IMR-90 (cell line): Measurements from ENCODE around the gene IQGAP2. TPM values are rescaled to one million over a fixed set of nuclear protein-coding genes. Genes with fewer than 3 reads are reported as not detected.

ENCODE experiments used
- ATAC-seq: fragments of 200-7000 bp; cut with Tn5 transposase; 2 replicates; pipeline ENCODE4 v1.9.1; 2020; ENCODE audit warnings: low read depth, mild to moderate bottlenecking, moderate library complexity
- BruUV-seq: library from RNA; stranded (reverse); fragments of 400-500 nt; replicated peaks from 2 replicates; lab custom pipeline; 2021; lab: Mats Ljungman, UMichigan
- CTCF ChIA-PET: fragments of 300-600 bp; formaldehyde crosslinking; extraction: SDS; loops from one replicate; lab custom pipeline; 2021; ENCODE audit warnings: antibody characterized with exemption; lab: Yijun Ruan, JAX
- POLR2A ChIA-PET: fragments of 300-600 bp; sonication (Branson Sonifier 250); formaldehyde crosslinking; loops from one replicate; lab custom pipeline; 2022; ENCODE audit warnings: antibody characterized with exemption; ENCODE audit not compliant: unreplicated experiment; lab: Charles Lee
- DNase-seq: peaks from one replicate; pipeline ENCODE4 v3.0.0; 2013
- H2AFZ ChIP-seq: replicated peaks from 2 replicates; pipeline ENCODE3; 2013; ENCODE audit warnings: low read length, mild to moderate bottlenecking; ENCODE audit not compliant: poor library complexity
- H2AK5ac ChIP-seq: 2 replicates; pipeline ENCODE4 v1.6.1; 2013; ENCODE audit warnings: low read depth, low read length, inconsistent platforms
- H2AK9ac ChIP-seq: replicated peaks from 2 replicates; pipeline ENCODE3; 2013; ENCODE audit warnings: mild to moderate bottlenecking, low read depth, low read length, moderate library complexity; ENCODE audit not compliant: poor library complexity
- H2BK120ac ChIP-seq: 2 replicates; pipeline ENCODE4 v1.6.1; 2013; ENCODE audit warnings: low read depth, low read length, inconsistent platforms
- H2BK15ac ChIP-seq: 3 replicates; pipeline ENCODE4 v1.6.1; 2013; ENCODE audit warnings: low read depth, low read length, inconsistent platforms
- H2BK20ac ChIP-seq: 2 replicates; pipeline ENCODE4 v1.6.1; 2013; ENCODE audit warnings: low read depth, mild to moderate bottlenecking, inconsistent platforms, low read length, moderate library complexity
- H2BK5ac ChIP-seq: 2 replicates; pipeline ENCODE4 v1.6.1; 2013; ENCODE audit warnings: mild to moderate bottlenecking, low read depth, low read length, inconsistent platforms; ENCODE audit not compliant: poor library complexity, severe bottlenecking
- H3K14ac ChIP-seq: replicated peaks from 2 replicates; pipeline ENCODE4 v1.6.1; 2013; ENCODE audit warnings: low read depth, low read length, inconsistent platforms
- H3K18ac ChIP-seq: 2 replicates; pipeline ENCODE4 v1.6.1; 2013; ENCODE audit warnings: low read depth, low read length, control low read depth
- H3K23ac ChIP-seq: 2 replicates; pipeline ENCODE4 v1.6.1; 2013; ENCODE audit warnings: low read depth, low read length, inconsistent platforms
- H3K27ac ChIP-seq: 2 replicates; pipeline ENCODE4 v1.5.1; 2013; ENCODE audit warnings: mild to moderate bottlenecking, control low read depth, low read length; ENCODE audit not compliant: insufficient read depth
- H3K27me3 ChIP-seq: 2 replicates; pipeline ENCODE4 v1.6.1; 2013; ENCODE audit warnings: low read length; ENCODE audit not compliant: control insufficient read depth, insufficient read depth
- H3K36me3 ChIP-seq: 2 replicates; pipeline ENCODE4 v1.6.1; 2013; ENCODE audit warnings: low read length, mixed read lengths; ENCODE audit not compliant: control insufficient read depth, insufficient read depth
- H3K4ac ChIP-seq: 2 replicates; pipeline ENCODE4 v1.6.1; 2013; ENCODE audit warnings: low read depth, low read length, inconsistent platforms
- H3K4me1 ChIP-seq: 2 replicates; pipeline ENCODE4 v1.6.1; 2013; ENCODE audit warnings: low read length, mixed read lengths; ENCODE audit not compliant: control insufficient read depth, insufficient read depth
- H3K4me2 ChIP-seq: 2 replicates; pipeline ENCODE4 v1.6.1; 2013; ENCODE audit warnings: low read depth, mild to moderate bottlenecking, control low read depth, low read length, moderate library complexity
- H3K4me3 ChIP-seq: 2 replicates; pipeline ENCODE4 v1.5.1; 2013; ENCODE audit warnings: low read depth, mild to moderate bottlenecking, control low read depth, low read length, moderate library complexity; ENCODE audit not compliant: insufficient read depth
- H3K56ac ChIP-seq: 2 replicates; pipeline ENCODE4 v1.6.1; 2013; ENCODE audit warnings: low read length, inconsistent platforms; ENCODE audit not compliant: insufficient read depth; ENCODE audit errors: extremely low read depth
- H3K79me1 ChIP-seq, 2 experiments: 2 replicates each; pipeline ENCODE4 v1.6.1; 2013; ENCODE audit warnings: low read length in 2 of 2, inconsistent platforms in 1 of 2, low read depth in 1 of 2
- H3K9ac ChIP-seq: 2 replicates; pipeline ENCODE4 v1.6.1; 2013; ENCODE audit warnings: low read depth, low read length, control low read depth
- H3K9me1 ChIP-seq: 2 replicates; pipeline ENCODE4 v1.6.1; 2013; ENCODE audit warnings: low read length, inconsistent platforms; ENCODE audit not compliant: insufficient read depth
- H3K9me3 ChIP-seq: 2 replicates; pipeline ENCODE4 v1.6.1; 2013; ENCODE audit warnings: low read length; ENCODE audit not compliant: control insufficient read depth, insufficient read depth
- H4K20me1 ChIP-seq: 2 replicates; pipeline ENCODE4 v1.6.1; 2013; ENCODE audit warnings: low read length, inconsistent platforms; ENCODE audit not compliant: insufficient read depth
- H4K5ac ChIP-seq: 2 replicates; pipeline ENCODE4 v1.6.1; 2013; ENCODE audit warnings: mild to moderate bottlenecking, low read depth, low read length, control low read depth
- H4K8ac ChIP-seq, 2 experiments: 2 replicates each; pipeline ENCODE4 v1.6.1; 2013; ENCODE audit warnings: low read depth in 2 of 2, low read length in 2 of 2, control low read depth in 1 of 2, inconsistent platforms in 1 of 2
- H4K91ac ChIP-seq: 2 replicates; pipeline ENCODE4 v1.6.1; 2013; ENCODE audit warnings: low read depth, low read length, inconsistent platforms; ENCODE audit not compliant: insufficient read depth
- CTCF ChIP-seq: conservative IDR thresholded peaks from 2 replicates; pipeline ENCODE4 v1.5.1; 2012; ENCODE audit warnings: mild to moderate bottlenecking, low read depth, low read length, improper control_type of control experiment
- MAFK ChIP-seq: IDR thresholded peaks from 2 replicates; pipeline ENCODE4 v1.6.1; 2012; ENCODE audit warnings: low read depth, low read length, improper control_type of control experiment
- RAD21 ChIP-seq: IDR thresholded peaks from 2 replicates; pipeline ENCODE4 v1.6.1; 2012; ENCODE audit warnings: low read length, improper control_type of control experiment
- USF2 ChIP-seq: fragments of 150-350 bp; IDR thresholded peaks from 2 replicates; pipeline ENCODE4 v1.6.1; 2017; ENCODE audit warnings: mild to moderate bottlenecking, antibody characterized with exemption, low read length, low read depth
- WGBS, 2 experiments: methylation state at CpG; one replicate each; pipeline versions ENCODE4 v1.1.5 to v1.1.7; 2013; ENCODE audit warnings: missing lambda C conversion rate in 2 of 2; ENCODE audit not compliant: insufficient read length in 1 of 2; ENCODE audit errors: extremely low coverage in 2 of 2; 5-methylcytosine and 5-hydroxymethylcytosine counted together
- dilution Hi-C: fragments of 300-500 bp; cut with HindIII; formaldehyde crosslinking; loops from one replicate; pipeline ENCODE4 v1.14.3; 2018; ENCODE audit warnings: low sequenced_read_pairs; ENCODE audit not compliant: unreplicated experiment
- in situ Hi-C: fragments of 300-500 bp; cut with MboI; formaldehyde crosslinking; loops from 3 replicates; pipeline ENCODE4 v1.14.3; 2019; ENCODE audit warnings: low sequenced_read_pairs, inconsistent platforms, mixed read lengths
- intact Hi-C: fragments of 100-400 bp; cut with micrococcal nuclease; formaldehyde crosslinking; loops from 2 replicates; pipeline ENCODE4 v1.10.0; 2022
- polyA plus RNA-seq, 3 experiments: library from polyadenylated mRNA; depleted of rRNA; stranded (reverse); fragments of >200 nt; gene quantifications; 2 replicates each; pipeline ENCODE4 v1.2.3, GENCODE V29; 2012; ENCODE audit warnings: low replicate concordance in 1 of 3
- total RNA-seq: library from RNA; depleted of rRNA; stranded (reverse); fragments of >200 nt; gene quantifications from 2 replicates; pipeline ENCODE4 v1.2.3, GENCODE V29; 2012

IQGAP2 gene
- total and polyA plus RNA-seq, 2 of the 4 experiments (the other 2 are of a cell fraction) = 0.21 to 0.36 TPM

GRCh38 chr5:76544268-76544926 is 141.3 kb downstream of the IQGAP2 start:
- in situ Hi-C loops = no loop called here
- no peaks in the 10 kb centered on the region for H3K9me3 ChIP-seq
- no peak overlapping the region for H2BK120ac ChIP-seq
- H2BK15ac ChIP-seq = no peak overlapping the region
- H4K20me1 ChIP-seq = no peaks in the 10 kb centered on the region
- dilution Hi-C loops = no loop called here
- no peak for TF ChIP-seq MAFK
- 0 out of 2 replicates have a peak, but pooled peaks have one; percentile 27 for TF ChIP-seq CTCF
- TF ChIP-seq RAD21 = peak; percentile 25; the same call in 1 of the 2 replicates
- TF ChIP-seq USF2 = no peak
- no TSS peak for BruUV-seq
- DNase-seq (peak; percentile 13), ATAC-seq (peak; percentile 42; the same call in 1 of the 2 replicates)
- no peak overlapping the region for H2BK5ac ChIP-seq
- H2AK5ac ChIP-seq = no peak overlapping the region
- no peak overlapping the region for H2AFZ ChIP-seq
- WGBS, 2 experiments = no CpG with 5 or more reads among the region's 4 CpGs
- H3K27me3 ChIP-seq = peaks cover 8% of the 10 kb centered on the region; the same call in 1 of the 2 replicates
- no peak overlapping the region for H4K8ac ChIP-seq
- no peaks in the 10 kb centered on the region for H3K4me1 ChIP-seq
- no peak overlapping the region for H3K14ac ChIP-seq
- H3K4me3 ChIP-seq = no peak overlapping the region
- no peak overlapping the region for H3K9ac ChIP-seq
- no peaks in the 10 kb centered on the region for H3K36me3 ChIP-seq
- no peaks in the 10 kb centered on the region for H3K79me1 ChIP-seq
- intact Hi-C loops = no loop called here
- H3K4me2 ChIP-seq = no peak overlapping the region
- no peak overlapping the region for H3K4ac ChIP-seq
- H3K56ac ChIP-seq = no peak overlapping the region
- H3K23ac ChIP-seq = no peak overlapping the region
- H3K27ac ChIP-seq = no peak overlapping the region
- H2AK9ac ChIP-seq = no peak overlapping the region
- H3K18ac ChIP-seq = no peak overlapping the region
- H4K5ac ChIP-seq = no peak overlapping the region
- POLR2A ChIA-PET = no interaction called here
- no peaks in the 10 kb centered on the region for H3K9me1 ChIP-seq
- CTCF ChIA-PET = no interaction called here
- no peak overlapping the region for H4K91ac ChIP-seq
- H2BK20ac ChIP-seq = no peak overlapping the region
